K562 (cell line): ENCODE measurements around the gene ACOX2.

Experiments used
- ATF3 ChIP-seq, 2 experiments: fragments of 450-650 bp in 1 of 2; sonication (generic) in 1 of 2; formaldehyde crosslinking in 1 of 2; IDR thresholded peaks in 1 of 2; conservative IDR thresholded peaks in 1 of 2; 2 replicates each; pipeline versions ENCODE4 v1.6.1 to v1.8.1; 2016 to 2023; ENCODE audit warnings: mild to moderate bottlenecking in 2 of 2, moderate library complexity in 2 of 2, inconsistent platforms in 1 of 2, missing genetic modification reagents in 1 of 2
- ATF7 ChIP-seq: fragments of 450-650 bp; IDR thresholded peaks from 2 replicates; pipeline ENCODE4 v1.7.1; 2014; ENCODE audit warnings: mild to moderate bottlenecking, moderate library complexity
- CTCF ChIP-seq, 3 experiments: IDR thresholded peaks in 2 of 3; conservative IDR thresholded peaks in 1 of 3; 2 replicates each; pipeline ENCODE4 v1.5.1; 2011 to 2012; ENCODE audit warnings: low read length in 3 of 3, mild to moderate bottlenecking in 3 of 3, control low read depth in 2 of 3, improper control_type of control experiment in 1 of 3, inconsistent platforms in 1 of 3, low read depth in 1 of 3, mixed read lengths in 1 of 3, moderate library complexity in 1 of 3; ENCODE audit not compliant: insufficient read depth in 2 of 3
- HLTF ChIP-seq: fragments of 450-650 bp; IDR thresholded peaks from 2 replicates; pipeline ENCODE4 v1.6.1; 2016
- MTA3 ChIP-seq: fragments of 450-650 bp; formaldehyde crosslinking; IDR thresholded peaks from 2 replicates; pipeline ENCODE4 v1.6.1; 2017; ENCODE audit warnings: mild to moderate bottlenecking, borderline replicate concordance
- NFE2 ChIP-seq: IDR thresholded peaks from 2 replicates; pipeline ENCODE4 v1.6.1; 2014; ENCODE audit warnings: antibody characterized with exemption, low read depth
- POLR2A ChIP-seq: fragments of 450-650 bp; conservative IDR thresholded peaks from 2 replicates; pipeline ENCODE4 v1.6.1; 2016
- POLR2AphosphoS5 ChIP-seq: IDR thresholded peaks from 2 replicates; pipeline ENCODE4 v1.6.1; 2011; ENCODE audit warnings: mild to moderate bottlenecking, low read depth, low read length, moderate library complexity; ENCODE audit not compliant: control insufficient read depth, insufficient read depth
- SMC3 ChIP-seq: conservative IDR thresholded peaks from 2 replicates; pipeline ENCODE4 v1.6.1; 2011; ENCODE audit warnings: low read depth, low read length, improper control_type of control experiment; ENCODE audit not compliant: insufficient read depth

- no peak for TF ChIP-seq SMC3
- no peak for TF ChIP-seq POLR2AphosphoS5
- TF ChIP-seq ATF3 (IDR thresholded peaks at IDR 0.05): peak; percentile 70
- TF ChIP-seq ATF3 (CRISPR knock-in tag; conservative IDR thresholded peaks at IDR 0.05): no peak
- no peak for TF ChIP-seq CTCF (IDR thresholded peaks at IDR 0.05 in 2 of 3, conservative IDR thresholded peaks at IDR 0.05 in 1 of 3; ENCODE audit: insufficient read depth in 2 of 3, low read depth in 1 of 3, low read length in 3 of 3)
- no peak for TF ChIP-seq POLR2A
- TF ChIP-seq HLTF: no peak
- no peak for TF ChIP-seq ATF7
- TF ChIP-seq NFE2: peak; percentile 74
- no peak for TF ChIP-seq MTA3
Measured at GRCh38 chr3:58487140-58487886, 49.7 kb downstream of the ACOX2 start.
